ENCODE data around the gene EN1.

DNA sequence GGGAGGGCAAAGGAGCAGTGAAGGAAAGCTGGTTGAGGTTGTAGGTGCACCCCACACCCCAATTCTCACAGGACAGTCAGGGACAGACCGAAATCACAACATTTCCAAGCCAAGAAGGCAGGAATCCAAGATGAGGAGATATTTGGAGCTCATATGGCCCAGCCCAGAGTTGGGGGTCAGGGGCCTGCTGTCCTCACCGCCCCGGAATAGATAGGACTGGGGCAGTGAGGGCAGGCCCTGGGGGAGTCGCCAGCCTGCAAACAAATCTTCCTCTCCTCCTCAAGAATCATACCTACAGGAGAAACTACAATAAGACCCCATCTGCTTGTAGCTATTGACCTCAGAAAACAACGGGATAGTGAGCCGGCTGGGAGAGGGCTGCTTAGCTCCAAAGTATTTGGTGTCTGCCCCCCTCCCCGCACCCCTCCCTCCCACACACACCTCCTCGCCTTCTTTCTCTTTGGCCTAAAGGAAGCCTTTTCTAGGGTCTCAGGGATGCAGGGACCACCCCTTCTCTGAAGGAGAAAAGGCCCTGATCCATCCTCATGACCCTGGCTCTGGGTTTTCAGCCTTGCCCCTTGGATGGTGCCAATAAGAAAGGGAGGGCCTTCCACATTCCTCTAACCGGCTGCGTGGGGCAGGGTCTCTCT, 3.8 kb downstream of the EN1 start:
- TF ChIP-seq, protein P1, sequence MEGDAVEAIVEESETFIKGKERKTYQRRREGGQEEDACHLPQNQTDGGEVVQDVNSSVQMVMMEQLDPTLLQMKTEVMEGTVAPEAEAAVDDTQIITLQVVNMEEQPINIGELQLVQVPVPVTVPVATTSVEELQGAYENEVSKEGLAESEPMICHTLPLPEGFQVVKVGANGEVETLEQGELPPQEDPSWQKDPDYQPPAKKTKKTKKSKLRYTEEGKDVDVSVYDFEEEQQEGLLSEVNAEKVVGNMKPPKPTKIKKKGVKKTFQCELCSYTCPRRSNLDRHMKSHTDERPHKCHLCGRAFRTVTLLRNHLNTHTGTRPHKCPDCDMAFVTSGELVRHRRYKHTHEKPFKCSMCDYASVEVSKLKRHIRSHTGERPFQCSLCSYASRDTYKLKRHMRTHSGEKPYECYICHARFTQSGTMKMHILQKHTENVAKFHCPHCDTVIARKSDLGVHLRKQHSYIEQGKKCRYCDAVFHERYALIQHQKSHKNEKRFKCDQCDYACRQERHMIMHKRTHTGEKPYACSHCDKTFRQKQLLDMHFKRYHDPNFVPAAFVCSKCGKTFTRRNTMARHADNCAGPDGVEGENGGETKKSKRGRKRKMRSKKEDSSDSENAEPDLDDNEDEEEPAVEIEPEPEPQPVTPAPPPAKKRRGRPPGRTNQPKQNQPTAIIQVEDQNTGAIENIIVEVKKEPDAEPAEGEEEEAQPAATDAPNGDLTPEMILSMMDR (conservative IDR thresholded peaks at IDR 0.05; ENCODE audit: low read length), result no peak
- no peak for TF ChIP-seq EZH2phosphoT487 (IDR thresholded peaks at IDR 0.05; ENCODE audit: borderline replicate concordance, low read depth, low read length)

All from OCI-LY7 (cell line).